GM19351 (cell line): ENCODE data around the gene IL17F.

ENCODE experiments used
- ATAC-seq: cut with Tn5 transposase; IDR thresholded peaks from one replicate; pipeline ENCODE4 v1.9.1; 2021; ENCODE audit warnings: mild to moderate bottlenecking, moderate library complexity; ENCODE audit not compliant: unreplicated experiment

The IL17F gene

GRCh38 chr6:52191824-52192223, 52.5 kb downstream of the IL17F start:
- no peak for ATAC-seq

- peak; percentile 59 for ATAC-seq
These were observed 53.9 kb downstream of the IL17F start for GRCh38 chr6:52190409-52190808.

DNA sequence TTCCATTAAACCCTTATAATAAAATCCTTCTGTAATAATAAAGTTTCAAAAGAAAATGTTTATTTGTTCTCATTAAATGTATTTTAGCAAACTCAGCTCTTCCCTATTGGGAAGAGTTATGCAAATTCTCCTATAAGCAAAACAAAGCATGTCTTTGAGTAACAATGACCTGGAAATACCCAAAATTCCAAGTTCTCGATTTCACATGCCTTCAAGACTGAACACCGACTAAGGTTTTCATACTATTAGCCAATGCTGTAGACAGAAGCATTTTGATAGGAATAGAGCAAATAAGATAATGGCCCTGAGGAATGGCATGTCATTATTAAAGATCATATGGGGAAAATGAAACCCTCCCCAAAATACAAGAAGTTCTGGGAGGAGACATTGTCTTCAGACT, 54.3 kb downstream of the IL17F start:
- no peak for ATAC-seq

DNA sequence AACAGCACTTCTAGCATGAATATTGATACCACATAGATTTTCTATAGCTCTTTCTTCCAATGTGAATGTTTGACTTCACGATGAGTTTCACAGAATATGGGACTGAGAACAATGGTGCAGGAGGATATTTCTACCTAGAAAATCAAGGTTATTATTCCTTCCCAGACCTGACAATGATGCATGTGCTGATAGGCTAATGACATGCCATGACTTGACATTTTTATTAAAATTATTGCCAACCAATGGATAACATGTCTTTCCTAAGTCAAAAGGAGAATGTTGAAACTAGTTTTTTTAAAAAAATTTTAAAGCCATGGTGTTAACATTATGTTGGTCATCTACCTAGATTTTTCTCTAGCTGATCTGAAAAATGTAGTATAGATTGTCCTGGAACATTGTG, 57.2 kb downstream of the IL17F start:
- ATAC-seq = no peak
